ENCODE measurements around the gene MTA1.

Gene MTA1

DNA sequence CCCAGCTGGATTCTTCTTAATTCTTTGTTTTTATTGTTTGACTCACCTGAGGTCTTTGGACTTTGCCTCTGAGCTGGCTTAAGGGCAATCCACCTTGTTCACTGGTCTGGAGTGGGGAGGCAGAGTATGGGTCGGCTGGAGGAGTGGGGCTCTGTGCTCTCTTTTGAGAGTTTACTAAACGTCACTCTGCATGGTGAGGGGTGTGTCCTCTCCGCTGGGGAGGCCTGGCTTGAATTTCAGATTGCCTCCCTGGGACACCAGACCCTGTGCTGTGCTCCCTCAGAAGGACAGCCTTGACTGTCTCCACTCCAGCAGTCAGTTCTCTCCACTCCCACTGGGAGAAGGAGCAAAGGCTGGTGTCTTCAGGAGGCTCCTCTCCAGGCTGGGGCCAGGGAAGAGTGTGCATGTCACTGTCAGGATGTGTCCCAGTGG is 1.9 kb upstream of the MTA1 start:
- no CpG with 5 or more reads among the region's 3 CpGs for WGBS (ENCODE audit: extremely low coverage, insufficient coverage, insufficient read length)
- peaks cover 9% of the 10 kb centered on the region for H3K79me2 ChIP-seq (ENCODE audit: control insufficient read depth, insufficient read depth, low read length, poor library complexity)

DNA sequence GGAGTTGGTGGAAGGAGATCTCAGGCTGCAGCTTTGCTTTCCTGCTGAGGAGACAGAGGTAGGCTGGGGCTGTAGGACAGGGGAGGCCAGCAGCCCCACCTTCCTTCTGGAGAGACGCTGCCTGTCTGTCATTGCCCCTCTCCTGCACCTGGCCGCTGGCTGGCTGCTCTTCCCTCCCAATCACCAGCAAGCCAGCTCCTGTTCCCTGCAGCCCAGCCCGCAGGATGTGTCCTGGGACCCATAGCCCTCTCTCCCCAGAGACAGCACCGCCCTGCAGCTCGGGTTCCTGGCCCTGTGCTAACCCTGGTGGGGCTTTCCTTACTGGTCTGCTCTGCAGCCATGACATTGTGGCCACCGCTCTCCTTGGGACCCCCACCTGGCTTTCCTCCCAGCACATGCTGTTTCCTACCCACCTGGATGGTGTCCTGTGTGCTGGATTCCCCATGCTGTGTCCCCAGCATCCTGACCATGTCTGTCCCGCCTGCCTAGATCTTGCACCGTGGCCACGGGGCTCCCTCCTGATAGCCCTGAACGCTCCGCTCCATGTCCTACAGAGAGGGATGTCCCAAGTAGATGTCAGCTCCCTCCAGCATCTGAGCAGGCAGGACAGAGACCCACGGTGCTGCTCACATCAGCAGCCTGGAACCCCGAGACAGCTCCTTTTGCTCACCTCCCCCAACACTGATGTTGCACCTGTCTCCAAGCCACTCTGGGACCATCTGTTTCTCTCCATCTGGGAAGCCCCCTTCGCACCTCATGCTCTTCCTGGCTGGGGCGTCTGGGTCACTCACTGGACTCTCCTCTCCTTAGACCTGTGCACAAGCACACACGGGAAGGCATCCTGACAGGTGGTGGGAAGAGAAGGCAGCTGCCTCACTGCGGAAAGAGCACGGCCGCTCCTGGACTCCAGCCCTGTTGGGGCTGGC is 1.1 kb upstream of the MTA1 start:
- no CpG with 5 or more reads among the region's 19 CpGs for WGBS (ENCODE audit: extremely low coverage, insufficient coverage, insufficient read length)
- H3K4me2 ChIP-seq (ENCODE audit: low read length), result peak overlapping the region; percentile 70

More for the DNA sequence above, 1.9 kb upstream of the MTA1 start:
- Histone ChIP-seq H3K14ac (ENCODE audit: low read length) (no peak overlapping the region), H2AK5ac (ENCODE audit: low read length) (no peak overlapping the region), H3K4ac (ENCODE audit: low read depth, low read length) (no peak overlapping the region), H2BK120ac (ENCODE audit: insufficient read depth, low read length, poor library complexity) (no peak overlapping the region), H3K9me3 (ENCODE audit: insufficient read depth, low read depth, low read length) (peaks cover 4% of the 10 kb centered on the region), H3K4me2 (ENCODE audit: low read length) (no peak overlapping the region), H3K23ac (ENCODE audit: low read length) (no peak overlapping the region), H4K91ac (ENCODE audit: low read depth, low read length) (no peak overlapping the region), H3K4me1 (ENCODE audit: control insufficient read depth in 1 of 2, insufficient read depth in 2 of 2, low read length in 2 of 2) (peaks cover 18 to 28% of the 10 kb centered on the region in 2 experiments), H2AFZ (ENCODE audit: insufficient read depth, low read length, poor library complexity) (no peak overlapping the region), H3K36me3 (ENCODE audit: control insufficient read depth in 1 of 2, insufficient read depth in 2 of 2, low read length in 2 of 2) (no peaks in the 10 kb centered on the region), H3K4me3 (ENCODE audit: low read depth, low read length) (no peak overlapping the region), H2BK12ac (ENCODE audit: low read length) (no peak overlapping the region), H4K8ac (ENCODE audit: low read depth, low read length) (no peak overlapping the region), H3K27ac (ENCODE audit: low read depth, low read length) (no peak overlapping the region), H3K79me1 (ENCODE audit: low read length) (peaks cover 11% of the 10 kb centered on the region), H4K12ac (ENCODE audit: low read depth, low read length) (no peak overlapping the region), H3K27me3 (ENCODE audit: insufficient read depth, low read length) (peaks cover 3% of the 10 kb centered on the region), H2BK5ac (ENCODE audit: low read depth, low read length, poor library complexity) (no peak overlapping the region), H3K18ac (ENCODE audit: low read length) (no peak overlapping the region), H3K9ac (ENCODE audit: low read length) (no peak overlapping the region)
- no peak for DNase-seq

DNA sequence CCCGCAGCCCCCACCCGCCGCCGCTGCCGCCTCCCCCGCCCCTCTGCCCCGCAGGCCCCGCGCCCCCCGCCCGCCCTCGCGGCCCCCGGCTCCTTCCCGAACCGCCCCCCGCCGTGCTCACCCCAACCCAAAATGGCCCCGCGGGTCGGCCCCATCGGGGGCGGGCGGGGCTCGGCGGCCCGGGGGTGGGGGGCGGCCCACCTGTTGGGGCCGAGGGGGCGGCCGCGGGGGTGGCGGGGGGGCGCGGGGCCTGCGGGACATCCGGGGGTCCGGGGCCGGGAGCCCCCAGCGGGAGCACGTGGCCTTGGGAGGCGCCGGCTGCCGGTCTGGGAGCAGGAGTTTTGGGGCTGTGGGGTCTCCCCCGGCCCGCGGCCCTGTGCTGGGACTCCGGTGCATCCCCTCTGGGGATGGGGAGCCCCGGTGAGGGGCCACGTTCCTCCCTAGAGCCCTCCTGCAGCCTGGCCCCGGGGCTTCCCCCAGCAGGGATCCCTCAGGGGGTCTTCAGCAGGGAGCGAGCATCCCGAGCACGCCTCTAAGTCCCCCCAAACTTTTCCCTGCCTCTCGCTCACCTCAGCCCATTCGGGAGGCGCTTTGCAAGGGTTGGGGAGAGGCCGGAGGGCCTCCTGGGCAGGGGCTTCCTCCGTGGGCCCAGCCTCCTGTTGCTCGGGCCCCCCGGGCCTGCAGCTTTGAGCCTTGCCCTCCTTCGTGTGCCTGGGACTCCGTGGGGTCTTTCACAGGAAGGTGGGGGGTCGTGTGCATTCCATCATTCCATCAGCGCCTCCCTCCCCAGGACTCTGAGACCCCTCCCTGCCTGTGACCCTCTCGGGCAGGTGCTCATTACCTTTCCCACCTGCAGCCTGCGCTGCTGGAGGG is 710 bp downstream of the MTA1 start:
- Histone ChIP-seq H4K91ac (ENCODE audit: low read depth, low read length) (no peak overlapping the region), H2AFZ (ENCODE audit: insufficient read depth, low read length, poor library complexity) (no peak overlapping the region), H3K27ac (ENCODE audit: low read depth, low read length) (no peak overlapping the region), H3K9me3 (ENCODE audit: insufficient read depth, low read depth, low read length) (peaks cover 2% of the 10 kb centered on the region), H2BK120ac (ENCODE audit: insufficient read depth, low read length, poor library complexity) (no peak overlapping the region), H3K36me3 (ENCODE audit: control insufficient read depth in 1 of 2, insufficient read depth in 2 of 2, low read length in 2 of 2) (peaks cover 10% of the 10 kb centered on the region in 2 experiments), H3K79me1 (ENCODE audit: low read length) (peaks cover 4% of the 10 kb centered on the region), H3K4me3 (ENCODE audit: low read depth, low read length) (peak overlapping the region; percentile 72), H3K79me2 (ENCODE audit: control insufficient read depth, insufficient read depth, low read length, poor library complexity) (peaks cover 15% of the 10 kb centered on the region), H2AK5ac (ENCODE audit: low read length) (no peak overlapping the region), H4K12ac (ENCODE audit: low read depth, low read length) (peak overlapping the region; percentile 1), H3K14ac (ENCODE audit: low read length) (peak overlapping the region; percentile 37), H3K18ac (ENCODE audit: low read length) (no peak overlapping the region), H3K4ac (ENCODE audit: low read depth, low read length) (peak overlapping the region; percentile 18), H4K8ac (ENCODE audit: low read depth, low read length) (peak overlapping the region; percentile 17), H3K4me1 (ENCODE audit: control insufficient read depth in 1 of 2, insufficient read depth in 2 of 2, low read length in 2 of 2) (peaks cover 18 to 25% of the 10 kb centered on the region in 2 experiments), H2BK5ac (ENCODE audit: low read depth, low read length, poor library complexity) (no peak overlapping the region), H3K9ac (ENCODE audit: low read length) (peak overlapping the region; percentile 80), H2BK12ac (ENCODE audit: low read length) (no peak overlapping the region), H3K23ac (ENCODE audit: low read length) (no peak overlapping the region), H3K27me3 (ENCODE audit: insufficient read depth, low read length) (no peaks in the 10 kb centered on the region), H3K4me2 (ENCODE audit: low read length) (peak overlapping the region; percentile 93)
- WGBS (ENCODE audit: extremely low coverage, insufficient coverage, insufficient read length), result no CpG with 5 or more reads among the region's 67 CpGs
- no peak for DNase-seq

More for the DNA sequence above, 1.1 kb upstream of the MTA1 start:
- peaks cover 3% of the 10 kb centered on the region for H3K27me3 ChIP-seq (ENCODE audit: insufficient read depth, low read length)
- H2AK5ac ChIP-seq (ENCODE audit: low read length), result no peak overlapping the region
- no peak overlapping the region for H3K4ac ChIP-seq (ENCODE audit: low read depth, low read length)
- peaks cover 11% of the 10 kb centered on the region for H3K79me1 ChIP-seq (ENCODE audit: low read length)
- no peak overlapping the region for H3K23ac ChIP-seq (ENCODE audit: low read length)
- H3K4me3 ChIP-seq (ENCODE audit: low read depth, low read length), result no peak overlapping the region
- H3K4me1 ChIP-seq (ENCODE audit: control insufficient read depth in 1 of 2, insufficient read depth in 2 of 2, low read length in 2 of 2), result peaks cover 20 to 29% of the 10 kb centered on the region in 2 experiments
- no peak overlapping the region for H2BK5ac ChIP-seq (ENCODE audit: low read depth, low read length, poor library complexity)
- DNase-seq, result no peak
- H3K14ac ChIP-seq (ENCODE audit: low read length), result peak overlapping the region; percentile 87
- H4K12ac ChIP-seq (ENCODE audit: low read depth, low read length), result peak overlapping the region; percentile 89
- H3K36me3 ChIP-seq (ENCODE audit: control insufficient read depth in 1 of 2, insufficient read depth in 2 of 2, low read length in 2 of 2), result no peaks in the 10 kb centered on the region
- peak overlapping the region; percentile 96 for H4K8ac ChIP-seq (ENCODE audit: low read depth, low read length)
- no peak overlapping the region for H3K9ac ChIP-seq (ENCODE audit: low read length)
- H4K91ac ChIP-seq (ENCODE audit: low read depth, low read length), result peak overlapping the region; percentile 80
- H2BK120ac ChIP-seq (ENCODE audit: insufficient read depth, low read length, poor library complexity), result no peak overlapping the region
- H2BK12ac ChIP-seq (ENCODE audit: low read length), result no peak overlapping the region
- peak overlapping the region; percentile 87 for H2AFZ ChIP-seq (ENCODE audit: insufficient read depth, low read length, poor library complexity)
- H3K18ac ChIP-seq (ENCODE audit: low read length), result no peak overlapping the region
- no peak overlapping the region for H3K27ac ChIP-seq (ENCODE audit: low read depth, low read length)
- H3K79me2 ChIP-seq (ENCODE audit: control insufficient read depth, insufficient read depth, low read length, poor library complexity), result peaks cover 9% of the 10 kb centered on the region
- H3K9me3 ChIP-seq (ENCODE audit: insufficient read depth, low read depth, low read length), result peaks cover 4% of the 10 kb centered on the region

DNA sequence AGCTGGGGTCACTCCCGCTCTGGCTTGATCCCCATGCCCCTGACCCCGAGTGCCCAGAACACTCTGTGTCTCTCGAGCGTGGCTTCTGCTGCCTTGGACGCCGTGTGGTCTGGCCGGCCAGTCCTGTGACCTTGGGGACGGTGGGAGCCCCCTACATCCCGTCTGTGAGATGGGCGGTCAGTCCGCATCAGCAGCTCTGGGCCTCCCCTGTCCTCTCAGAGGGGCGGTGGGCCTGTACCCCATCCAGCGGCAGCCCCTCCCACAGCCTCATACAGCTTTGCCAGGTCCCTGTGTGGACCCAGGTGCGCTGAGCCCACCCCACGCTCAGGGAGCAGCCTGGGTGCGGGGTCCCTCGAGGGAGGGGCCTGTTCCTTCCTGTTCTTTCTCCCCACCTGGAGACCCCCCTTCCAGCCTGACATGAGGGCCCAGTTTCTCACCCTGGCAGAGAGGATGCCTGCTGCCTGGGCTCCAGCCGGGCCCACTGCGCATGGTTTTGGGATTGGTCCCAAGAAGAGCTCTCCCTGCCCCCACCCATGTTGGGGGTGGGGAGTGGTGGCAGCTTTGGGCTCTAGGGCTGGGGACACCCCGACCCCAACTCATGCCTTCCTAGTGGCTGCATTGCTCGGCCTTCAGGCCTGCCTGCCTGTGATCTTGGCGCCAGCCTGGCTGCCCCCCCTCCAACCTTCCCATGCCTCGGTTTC is 1.5 kb downstream of the MTA1 start:
- no peak overlapping the region for H4K8ac ChIP-seq (ENCODE audit: low read depth, low read length)
- peaks cover 4% of the 10 kb centered on the region for H3K79me1 ChIP-seq (ENCODE audit: low read length)
- H3K9me3 ChIP-seq (ENCODE audit: insufficient read depth, low read depth, low read length), result peaks cover 2% of the 10 kb centered on the region
- H2BK5ac ChIP-seq (ENCODE audit: low read depth, low read length, poor library complexity), result no peak overlapping the region
- H2AFZ ChIP-seq (ENCODE audit: insufficient read depth, low read length, poor library complexity), result no peak overlapping the region
- peak overlapping the region; percentile 1 for H4K12ac ChIP-seq (ENCODE audit: low read depth, low read length)
- peaks cover 17% of the 10 kb centered on the region for H3K79me2 ChIP-seq (ENCODE audit: control insufficient read depth, insufficient read depth, low read length, poor library complexity)
- H3K23ac ChIP-seq (ENCODE audit: low read length), result no peak overlapping the region
- H3K18ac ChIP-seq (ENCODE audit: low read length), result no peak overlapping the region
- H3K9ac ChIP-seq (ENCODE audit: low read length), result no peak overlapping the region
- H3K4me2 ChIP-seq (ENCODE audit: low read length), result peak overlapping the region; percentile 93
- no peaks in the 10 kb centered on the region for H3K27me3 ChIP-seq (ENCODE audit: insufficient read depth, low read length)
- no peak overlapping the region for H2BK12ac ChIP-seq (ENCODE audit: low read length)
- no peak for DNase-seq
- H3K4ac ChIP-seq (ENCODE audit: low read depth, low read length), result peak overlapping the region; percentile 18
- no peak overlapping the region for H2BK120ac ChIP-seq (ENCODE audit: insufficient read depth, low read length, poor library complexity)
- WGBS (ENCODE audit: extremely low coverage, insufficient coverage, insufficient read length), result no CpG with 5 or more reads among the region's 23 CpGs
- peaks cover 11 to 14% of the 10 kb centered on the region in 2 experiments for H3K36me3 ChIP-seq (ENCODE audit: control insufficient read depth in 1 of 2, insufficient read depth in 2 of 2, low read length in 2 of 2)
- peak overlapping the region; percentile 72 for H3K4me3 ChIP-seq (ENCODE audit: low read depth, low read length)
- no peak overlapping the region for H3K14ac ChIP-seq (ENCODE audit: low read length)
- H3K4me1 ChIP-seq (ENCODE audit: control insufficient read depth in 1 of 2, insufficient read depth in 2 of 2, low read length in 2 of 2), result peaks cover 18 to 25% of the 10 kb centered on the region in 2 experiments
- no peak overlapping the region for H4K91ac ChIP-seq (ENCODE audit: low read depth, low read length)
- no peak overlapping the region for H3K27ac ChIP-seq (ENCODE audit: low read depth, low read length)
- no peak overlapping the region for H2AK5ac ChIP-seq (ENCODE audit: low read length)

All from trophoblast cell (in vitro differentiated cells and primary cell).